Measurements from ENCODE around the gene ZNF732. TPM values are rescaled to one million over a fixed set of nuclear protein-coding genes. Genes with fewer than 3 reads are reported as not detected.
A peak's percentile ranks its signal among the peaks of the same experiment; 100 is the strongest.
"Not testable (repeated sequence)": the region's sequence is repeated elsewhere in the genome, so short reads cannot be mapped to it uniquely, and the experiment has no call there.

ZNF732 gene
- total RNA-seq, 1 donor from 2014 or later: 4.0 TPM

GRCh38 chr4:309807-310206, 4.5 kb upstream of the ZNF732 start:
- no peaks in the 10 kb centered on the region for H3K27me3 Mint-ChIP-seq (ENCODE audit: low read depth)
- no peak overlapping the region for H3K4me3 Mint-ChIP-seq
- TF ChIP-seq CTCF (conservative IDR thresholded peaks at IDR 0.05): no peak
- DNase-seq (ENCODE audit: low read depth, low spot score): no peak
- no peak overlapping the region for H3K27ac Mint-ChIP-seq (ENCODE audit: unreplicated experiment)
- no peaks in the 10 kb centered on the region for H3K4me1 Mint-ChIP-seq
- peaks cover 11% of the 10 kb centered on the region for H3K36me3 Mint-ChIP-seq (ENCODE audit: low read depth)
- peaks cover 13% of the 10 kb centered on the region for H3K9me3 Mint-ChIP-seq

GRCh38 chr4:306551-306961, 1.3 kb upstream of the ZNF732 start:
- no peak for TF ChIP-seq CTCF (conservative IDR thresholded peaks at IDR 0.05)
- H3K27me3 Mint-ChIP-seq (ENCODE audit: low read depth): peaks cover 4% of the 10 kb centered on the region
- H3K9me3 Mint-ChIP-seq: peaks cover 17% of the 10 kb centered on the region
- peaks cover 31% of the 10 kb centered on the region for H3K36me3 Mint-ChIP-seq (ENCODE audit: low read depth)
- H3K4me3 Mint-ChIP-seq: no peak overlapping the region
- no peak for DNase-seq (ENCODE audit: low read depth, low spot score)
- no peak overlapping the region for H3K27ac Mint-ChIP-seq (ENCODE audit: unreplicated experiment)
- H3K4me1 Mint-ChIP-seq: peaks cover 9% of the 10 kb centered on the region

DNA sequence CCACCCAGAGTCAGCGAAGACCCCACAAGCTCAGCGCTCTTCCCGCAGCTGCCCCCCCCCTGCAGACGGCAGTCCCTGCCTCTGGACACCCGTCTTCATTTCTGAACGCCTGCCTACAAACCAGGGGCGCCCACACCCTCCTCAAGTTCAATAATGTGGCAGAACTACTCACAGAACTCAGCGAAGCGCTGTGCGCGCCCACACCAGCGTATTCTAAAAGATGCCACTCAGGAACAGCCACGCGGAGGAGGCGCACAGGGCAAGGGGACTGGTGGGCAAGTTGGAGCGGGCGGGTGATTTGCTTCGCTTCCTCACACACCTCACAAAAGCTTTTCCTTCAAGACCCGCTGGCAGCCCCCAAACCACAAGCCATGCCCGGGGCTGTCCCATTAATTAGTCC, 758 bp downstream of the ZNF732 start:
- not testable (repeated sequence) for H3K27ac Mint-ChIP-seq (ENCODE audit: unreplicated experiment); DNase-seq (ENCODE audit: low read depth, low spot score); H3K27me3 Mint-ChIP-seq (ENCODE audit: low read depth); H3K4me1 Mint-ChIP-seq
- H3K9me3 Mint-ChIP-seq: peaks cover 15% of the 10 kb centered on the region
- H3K36me3 Mint-ChIP-seq (ENCODE audit: low read depth): peaks cover 32% of the 10 kb centered on the region
- H3K4me3 Mint-ChIP-seq: peak overlapping the region; percentile 93

- no peak overlapping the region for H3K27ac Mint-ChIP-seq (ENCODE audit: unreplicated experiment)
Observed at GRCh38 chr4:302381-302780, 2.9 kb downstream of the ZNF732 start.

DNA sequence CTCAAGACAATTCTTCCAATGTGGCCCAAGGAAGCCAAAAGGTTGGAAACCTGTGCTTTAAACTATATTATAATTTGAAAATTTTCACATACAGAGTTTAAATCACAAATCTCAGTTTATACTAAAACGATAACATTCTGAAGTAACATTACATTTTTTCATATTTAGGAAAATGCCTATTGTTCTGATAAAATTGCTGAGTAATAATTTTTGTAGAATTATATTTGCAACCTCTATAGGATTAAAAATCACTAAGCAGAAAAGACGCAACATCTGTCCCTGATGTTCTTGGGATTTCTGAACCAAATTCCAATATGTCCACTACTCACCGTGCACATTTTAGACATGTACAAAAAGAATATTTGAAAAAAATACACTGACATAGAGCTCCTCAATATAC, 10.5 kb downstream of the ZNF732 start:
- H3K4me1 Mint-ChIP-seq: no peaks in the 10 kb centered on the region
- DNase-seq (ENCODE audit: low read depth, low spot score): no peak
- H3K36me3 Mint-ChIP-seq (ENCODE audit: low read depth): peaks cover 42% of the 10 kb centered on the region
- no peak overlapping the region for H3K27ac Mint-ChIP-seq (ENCODE audit: unreplicated experiment)
- TF ChIP-seq CTCF (conservative IDR thresholded peaks at IDR 0.05): no peak
- no peaks in the 10 kb centered on the region for H3K27me3 Mint-ChIP-seq (ENCODE audit: low read depth)
- peaks cover 14% of the 10 kb centered on the region for H3K9me3 Mint-ChIP-seq
- no peak overlapping the region for H3K4me3 Mint-ChIP-seq

More at GRCh38 chr4:302381-302780, 2.9 kb downstream of the ZNF732 start:
- Mint-ChIP-seq H3K4me3 (no peak overlapping the region), H3K4me1 (peaks cover 9% of the 10 kb centered on the region), H3K9me3 (peaks cover 15% of the 10 kb centered on the region), H3K27me3 (ENCODE audit: low read depth) (peaks cover 4% of the 10 kb centered on the region), H3K36me3 (ENCODE audit: low read depth) (peaks cover 44% of the 10 kb centered on the region)
- TF ChIP-seq CTCF (conservative IDR thresholded peaks at IDR 0.05): no peak
- DNase-seq (ENCODE audit: low read depth, low spot score): no peak

DNA sequence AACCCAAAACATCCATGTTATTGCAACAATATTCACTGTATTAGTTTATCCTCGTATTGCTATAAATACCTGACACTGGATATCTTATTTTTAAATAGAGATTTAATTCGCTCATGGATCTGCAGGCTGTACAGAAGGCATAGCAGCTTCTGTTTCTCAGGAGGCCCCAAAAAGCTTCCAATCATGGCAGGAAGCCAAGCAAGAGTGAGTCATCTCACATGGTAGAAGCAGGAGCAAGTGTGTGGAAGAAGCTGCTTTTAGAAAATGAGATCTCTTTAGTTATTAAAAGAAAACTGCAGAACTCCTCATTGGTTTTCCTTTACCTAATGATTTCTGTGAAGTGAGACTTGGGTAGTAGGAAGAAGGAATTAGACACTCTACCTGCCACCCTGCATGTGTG, 16.4 kb downstream of the ZNF732 start:
- H3K36me3 Mint-ChIP-seq (ENCODE audit: low read depth): peaks cover 41% of the 10 kb centered on the region
- no peak overlapping the region for H3K27ac Mint-ChIP-seq (ENCODE audit: unreplicated experiment)
- H3K4me1 Mint-ChIP-seq: no peaks in the 10 kb centered on the region
- no peaks in the 10 kb centered on the region for H3K27me3 Mint-ChIP-seq (ENCODE audit: low read depth)
- no peak for TF ChIP-seq CTCF (conservative IDR thresholded peaks at IDR 0.05)
- H3K9me3 Mint-ChIP-seq: peaks cover 17% of the 10 kb centered on the region
- no peak for DNase-seq (ENCODE audit: low read depth, low spot score)
- H3K4me3 Mint-ChIP-seq: no peak overlapping the region
